Measurements from ENCODE around the gene WDR4. TPM values are rescaled to one million over a fixed set of nuclear protein-coding genes. Genes with fewer than 3 reads are reported as not detected.
A peak's percentile ranks its signal among the peaks of the same experiment; 100 is the strongest.
"Not testable (repeated sequence)": the region's sequence is repeated elsewhere in the genome, so short reads cannot be mapped to it uniquely, and the experiment has no call there.

Gene WDR4
- total RNA-seq, 8 experiments from 2014 or later, result 5.6 to 28.9 (median 10.0) TPM

DNA sequence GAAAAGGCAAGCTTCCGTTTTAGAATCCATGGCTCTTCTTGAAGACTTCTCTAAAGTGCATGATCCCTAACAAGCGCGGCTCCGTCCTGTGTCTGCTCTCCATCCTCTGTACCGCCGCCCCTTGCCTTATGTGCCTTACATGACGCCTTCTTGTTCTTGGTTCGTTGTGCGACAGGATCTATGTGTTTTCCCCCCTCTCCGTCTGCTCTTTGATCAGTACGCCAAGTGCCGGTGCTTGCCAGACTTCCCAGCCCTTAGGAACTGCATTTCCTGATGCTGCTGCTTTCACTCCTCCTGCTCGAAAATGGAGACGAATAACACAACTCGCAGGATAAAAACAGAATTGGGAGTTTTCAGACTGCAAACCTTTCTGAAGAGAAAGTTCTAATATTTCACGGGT, 26.9 kb upstream of the WDR4 start:
- WGBS, 10 experiments, result 87 to 100% (median 98%) methylated on average over 1 to 16 of the region's 16 CpGs; no CpG with 5 or more reads in 2 of the 10 experiments
- no peaks in the 10 kb centered on the region for H3K4me1 ChIP-seq (replicated peaks in 1 of 2)
- no peak overlapping the region for H3K27ac ChIP-seq
- ATAC-seq (replicated peaks in 6 of 8), result no peak
- no peak overlapping the region for H3K4me3 ChIP-seq
- in situ Hi-C loops (cut with MboI; ENCODE audit: low pct_unique_long_range_greater_than_20kb in 2 of 9, low sequenced_read_pairs in 9 of 9, unreplicated experiment in 9 of 9), result no loop called here

GRCh38 chr21:42905195-42905594, 25.9 kb upstream of the WDR4 start:
- in situ Hi-C loops (cut with MboI; ENCODE audit: low pct_unique_long_range_greater_than_20kb in 2 of 9, low sequenced_read_pairs in 9 of 9, unreplicated experiment in 9 of 9), result no loop called here
- no peak overlapping the region for H3K4me3 ChIP-seq
- ATAC-seq (replicated peaks in 6 of 8), result no peak
- 65 to 100% (median 96%) methylated on average over 1 to 8 of the region's 8 CpGs; no CpG with 5 or more reads in 1 of the 10 experiments for WGBS, 10 experiments
- H3K4me1 ChIP-seq (replicated peaks in 1 of 2), result no peaks in the 10 kb centered on the region
- H3K27ac ChIP-seq, result no peak overlapping the region

- 96 to 100% (median 100%) methylated on average over 2 to 5 of the region's 11 CpGs; no CpG with 5 or more reads in 6 of the 10 experiments for WGBS, 10 experiments
- in situ Hi-C loops (cut with MboI; ENCODE audit: low pct_unique_long_range_greater_than_20kb in 2 of 9, low sequenced_read_pairs in 9 of 9, unreplicated experiment in 9 of 9), result no loop called here
- Histone ChIP-seq H3K4me1 (replicated peaks in 1 of 2) (no peaks in the 10 kb centered on the region), H3K4me3 (no peak overlapping the region), H3K27ac (no peak overlapping the region)
- ATAC-seq (replicated peaks in 6 of 8), result no peak
Observed at GRCh38 chr21:42903817-42904216, 24.5 kb upstream of the WDR4 start.

GRCh38 chr21:42900446-42900845, 21.1 kb upstream of the WDR4 start:
- WGBS, 10 experiments, result 83 to 100% (median 100%) methylated on average over 1 to 4 of the region's 4 CpGs; no CpG with 5 or more reads in 3 of the 10 experiments
- in situ Hi-C loops (cut with MboI; ENCODE audit: low pct_unique_long_range_greater_than_20kb in 2 of 9, low sequenced_read_pairs in 9 of 9, unreplicated experiment in 9 of 9), result no loop called here
- ATAC-seq (replicated peaks in 6 of 8), result no peak
- H3K4me1 ChIP-seq (replicated peaks in 1 of 2), result no peaks in the 10 kb centered on the region
- H3K27ac ChIP-seq, result no peak overlapping the region
- no peak overlapping the region for H3K4me3 ChIP-seq

DNA sequence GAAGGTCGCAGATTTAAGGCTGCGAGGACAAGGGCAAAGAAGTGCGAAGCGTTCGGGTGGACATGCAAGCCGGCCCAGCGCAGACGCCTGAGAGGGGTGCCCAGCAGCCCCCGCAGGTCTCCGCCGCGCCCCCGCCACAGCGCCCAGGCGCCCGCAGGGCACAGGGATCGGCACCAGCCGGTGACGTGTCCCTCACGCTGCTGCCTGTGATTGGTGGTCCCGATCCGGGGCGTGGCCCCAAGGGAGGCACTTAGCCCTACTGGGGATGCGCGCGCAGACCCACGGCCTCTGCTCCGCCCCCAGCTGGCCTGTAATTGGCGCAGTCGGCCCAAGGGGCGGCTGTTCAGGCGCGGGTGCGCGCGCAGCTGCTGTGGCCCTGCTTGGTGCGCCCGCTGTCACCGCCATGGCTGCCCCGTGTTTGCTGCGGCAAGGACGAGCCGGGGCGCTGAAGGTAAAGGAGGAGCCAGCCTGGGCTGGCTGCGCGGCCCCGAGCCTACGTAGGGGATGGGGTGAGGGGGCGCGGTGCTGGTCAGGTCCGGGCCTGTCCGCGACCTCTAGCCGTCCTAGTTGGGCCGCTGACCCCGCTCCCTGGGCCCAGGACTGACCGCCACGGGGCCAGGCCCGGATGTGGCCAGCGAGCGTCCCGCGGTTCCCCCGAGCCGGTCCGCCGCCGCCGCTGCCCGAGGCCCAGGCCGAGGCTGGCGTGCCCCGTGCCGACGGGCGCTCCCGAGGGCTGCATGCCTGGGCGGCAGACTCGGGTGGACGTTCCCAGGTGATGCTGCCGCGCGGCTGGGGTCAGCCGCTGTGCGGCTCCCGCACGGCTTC, 13.8 kb upstream of the WDR4 start, which contains the start of gene NDUFV3:
Gene NDUFV3 (plus strand): TSS at position 379 of the 825 bp plus-strand sequence. CDS start 25 bp downstream, at position 404.
- peak; percentile 87 to 96 (median 94) for ATAC-seq (replicated peaks in 6 of 8)
- peak within 1 kb of the TSS; percentile 91 to 96 for H3K27ac ChIP-seq
- in situ Hi-C loops (cut with MboI; ENCODE audit: low pct_unique_long_range_greater_than_20kb in 2 of 9, low sequenced_read_pairs in 9 of 9, unreplicated experiment in 9 of 9), result no loop called here
- H3K4me1 ChIP-seq (replicated peaks in 1 of 2), result peaks cover 4 to 5% of the 10 kb centered on the region in 2 donors
- 0% methylated on average over 1 to 11 of the region's 87 CpGs; no CpG with 5 or more reads in 7 of the 10 experiments for WGBS, 10 experiments
- peak within 1 kb of the TSS; percentile 67 to 85 (median 81) for H3K4me3 ChIP-seq

DNA sequence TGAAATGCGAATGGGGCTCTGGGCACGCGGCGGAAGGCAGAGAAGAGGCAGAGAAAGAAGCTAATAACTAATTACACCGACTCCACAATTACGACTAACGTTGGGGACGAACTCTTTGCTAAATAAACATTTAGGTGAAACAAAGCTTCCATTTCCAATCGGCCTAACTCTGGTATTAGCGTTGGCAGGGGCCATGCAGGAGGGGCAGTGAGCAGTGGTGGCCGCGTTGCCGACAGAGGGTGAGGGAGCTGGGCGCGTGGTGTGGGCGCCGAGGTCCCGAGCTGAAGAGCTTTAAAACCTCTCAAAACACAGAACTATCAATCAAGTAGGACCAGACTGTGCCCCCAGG, 13.2 kb upstream of the WDR4 start:
- peak; percentile 16 to 53 (median 46) for ATAC-seq (replicated peaks in 6 of 8)
- H3K4me3 ChIP-seq, result peak overlapping the region; percentile 67 to 85 (median 81)
- in situ Hi-C loops (cut with MboI; ENCODE audit: low pct_unique_long_range_greater_than_20kb in 2 of 9, low sequenced_read_pairs in 9 of 9, unreplicated experiment in 9 of 9), result no loop called here

DNA sequence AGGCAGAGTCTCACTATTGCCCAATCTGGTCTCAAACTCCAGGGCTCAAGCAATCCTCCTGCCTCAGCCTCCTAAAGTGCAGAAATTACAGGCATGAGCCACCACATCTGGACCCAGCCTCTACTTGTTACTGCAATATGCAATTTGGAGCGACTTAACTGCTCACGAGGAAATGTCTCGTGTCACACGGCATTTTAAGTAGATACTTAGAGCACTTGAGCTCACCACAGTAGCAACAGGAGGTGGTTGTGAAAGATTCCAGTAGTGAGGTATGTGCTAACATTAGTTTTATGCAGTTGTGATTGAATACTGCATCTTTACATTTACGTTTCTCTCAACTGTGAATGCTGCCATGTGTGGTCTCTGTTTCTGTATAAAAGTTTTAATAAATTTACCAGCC, 8.0 kb upstream of the WDR4 start:
- Histone ChIP-seq H3K4me3 (no peak overlapping the region), H3K27ac (no peak overlapping the region), H3K4me1 (replicated peaks in 1 of 2) (peaks cover 2% of the 10 kb centered on the region in 2 donors)
- in situ Hi-C loops (cut with MboI; ENCODE audit: low pct_unique_long_range_greater_than_20kb in 2 of 9, low sequenced_read_pairs in 9 of 9, unreplicated experiment in 9 of 9), result no loop called here
- no peak for ATAC-seq (replicated peaks in 6 of 8)
- 74 to 100% (median 95%) methylated on average over 2 to 5 of the region's 5 CpGs; no CpG with 5 or more reads in 3 of the 10 experiments for WGBS, 10 experiments

More for the DNA sequence above, 13.2 kb upstream of the WDR4 start:
- Histone ChIP-seq H3K27ac (peak overlapping the region; percentile 90 to 96), H3K4me1 (replicated peaks in 1 of 2) (peaks cover 4 to 5% of the 10 kb centered on the region in 2 donors)
- 2 to 82% (median 17%) methylated on average over 2 to 16 of the region's 18 CpGs; no CpG with 5 or more reads in 3 of the 10 experiments for WGBS, 10 experiments

DNA sequence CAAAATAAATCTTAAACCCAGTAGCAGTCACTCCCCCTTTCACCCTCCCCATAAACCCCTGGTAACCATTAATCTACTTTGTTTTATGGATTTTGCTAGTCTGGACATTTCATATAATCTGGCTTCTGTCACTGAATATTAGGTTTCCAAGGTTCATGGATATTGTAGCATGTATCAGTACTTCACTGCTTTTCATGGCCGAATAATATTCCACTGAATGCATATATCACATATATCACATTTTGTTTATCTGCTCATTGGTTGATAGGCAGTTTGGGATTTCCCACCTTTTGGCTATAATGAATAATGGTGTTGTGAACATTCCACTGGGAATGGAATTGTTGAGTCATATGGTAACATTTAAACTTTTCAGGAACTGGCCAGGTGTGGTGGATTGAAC, 4.6 kb upstream of the WDR4 start:
- Histone ChIP-seq H3K27ac (no peak overlapping the region), H3K4me1 (replicated peaks in 1 of 2) (peaks cover 0 to 3% of the 10 kb centered on the region in 2 donors), H3K4me3 (no peak overlapping the region)
- in situ Hi-C loops (cut with MboI; ENCODE audit: low pct_unique_long_range_greater_than_20kb in 2 of 9, low sequenced_read_pairs in 9 of 9, unreplicated experiment in 9 of 9), result no loop called here
- 17 to 100% (median 100%) methylated on average over 1 of the region's 1 CpG; no CpG with 5 or more reads in 2 of the 10 experiments for WGBS, 10 experiments
- no peak for ATAC-seq (replicated peaks in 6 of 8)

GRCh38 chr21:42880352-42880751, 1.0 kb upstream of the WDR4 start:
- 83 to 100% (median 90%) methylated on average over 5 to 6 of the region's 6 CpGs; no CpG with 5 or more reads in 5 of the 10 experiments for WGBS, 10 experiments
- H3K27ac ChIP-seq, result no peak overlapping the region
- peaks cover 0 to 12% of the 10 kb centered on the region in 2 donors for H3K4me1 ChIP-seq (replicated peaks in 1 of 2)
- H3K4me3 ChIP-seq, result peak overlapping the region; percentile 71 to 95 (median 85)
- in situ Hi-C loops (cut with MboI; ENCODE audit: low pct_unique_long_range_greater_than_20kb in 2 of 9, low sequenced_read_pairs in 9 of 9, unreplicated experiment in 9 of 9), result no loop called here
- ATAC-seq (replicated peaks in 6 of 8), result no peak

- peak in 3 of 8 experiments; percentile 18 to 28 (median 26) for ATAC-seq (replicated peaks in 6 of 8)
- peak overlapping the region; percentile 88 to 96 for H3K27ac ChIP-seq
- WGBS, 10 experiments, result 0% methylated on average over 1 to 5 of the region's 15 CpGs; no CpG with 5 or more reads in 3 of the 10 experiments
- in situ Hi-C loops (cut with MboI; ENCODE audit: low pct_unique_long_range_greater_than_20kb in 2 of 9, low sequenced_read_pairs in 9 of 9, unreplicated experiment in 9 of 9), result no loop called here
- H3K4me1 ChIP-seq (replicated peaks in 1 of 2), result peaks cover 0 to 12% of the 10 kb centered on the region in 2 donors
- peak overlapping the region; percentile 71 to 95 (median 85) for H3K4me3 ChIP-seq
Observed at GRCh38 chr21:42878678-42878992, 704 bp downstream of the WDR4 start.

- peaks cover 0 to 12% of the 10 kb centered on the region in 2 donors for H3K4me1 ChIP-seq (replicated peaks in 1 of 2)
- in situ Hi-C loops (cut with MboI; ENCODE audit: low pct_unique_long_range_greater_than_20kb in 2 of 9, low sequenced_read_pairs in 9 of 9, unreplicated experiment in 9 of 9); H3K4me3 ChIP-seq; H3K27ac ChIP-seq; ATAC-seq (replicated peaks in 6 of 8): not testable (repeated sequence)
- WGBS, 10 experiments, result 83 to 100% (median 98%) methylated on average over 1 to 6 of the region's 10 CpGs; no CpG with 5 or more reads in 4 of the 10 experiments
Observed at GRCh38 chr21:42875811-42876210, 3.5 kb downstream of the WDR4 start.

- in situ Hi-C loops (cut with MboI; ENCODE audit: low pct_unique_long_range_greater_than_20kb in 2 of 9, low sequenced_read_pairs in 9 of 9, unreplicated experiment in 9 of 9), result no loop called here
- Histone ChIP-seq H3K4me1 (replicated peaks in 1 of 2) (peaks cover 0 to 7% of the 10 kb centered on the region in 2 donors), H3K4me3 (no peak overlapping the region), H3K27ac (no peak overlapping the region)
- ATAC-seq (replicated peaks in 6 of 8), result no peak
- 94 to 100% (median 100%) methylated on average over 1 to 3 of the region's 7 CpGs; no CpG with 5 or more reads in 7 of the 10 experiments for WGBS, 10 experiments
Observed at GRCh38 chr21:42873096-42873495, 6.2 kb downstream of the WDR4 start.

DNA sequence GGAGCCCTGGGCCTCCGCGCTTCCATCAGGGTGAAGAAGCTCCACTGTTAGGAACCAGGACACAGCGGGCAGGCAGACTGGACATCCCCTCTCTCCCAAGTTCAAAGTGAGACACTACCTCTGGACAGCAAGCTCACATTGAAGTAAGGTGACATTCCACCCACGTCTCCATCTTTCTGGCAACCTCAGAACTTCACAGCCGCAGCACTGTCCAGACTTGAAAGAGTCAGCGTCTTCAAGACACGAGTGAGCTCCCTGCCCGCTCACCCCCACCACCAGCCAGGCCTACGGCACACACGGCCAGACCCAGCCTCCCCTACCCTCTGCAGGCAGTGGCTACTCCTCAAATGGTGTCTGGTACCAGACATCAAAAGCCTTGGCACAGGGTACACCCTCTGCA, 11.1 kb downstream of the WDR4 start:
- ATAC-seq (replicated peaks in 6 of 8), result no peak
- Histone ChIP-seq H3K4me1 (replicated peaks in 1 of 2) (no peaks in the 10 kb centered on the region), H3K27ac (no peak overlapping the region), H3K4me3 (no peak overlapping the region)
- WGBS, 10 experiments, result 80 to 100% (median 100%) methylated on average over 1 to 3 of the region's 10 CpGs; no CpG with 5 or more reads in 6 of the 10 experiments
- in situ Hi-C loops (cut with MboI; ENCODE audit: low pct_unique_long_range_greater_than_20kb in 2 of 9, low sequenced_read_pairs in 9 of 9, unreplicated experiment in 9 of 9), result no loop called here
